HG03095 (cell line): ENCODE data around the gene SOX6.

Experiments used
- ATAC-seq: cut with Tn5 transposase; IDR thresholded peaks from one replicate; pipeline ENCODE4 v1.9.1; 2021; ENCODE audit warnings: moderate library complexity; ENCODE audit not compliant: unreplicated experiment

The SOX6 gene

GRCh38 chr11:15969701-15970329 is 386.5 kb downstream of the SOX6 start:
- peak; percentile 53 for ATAC-seq

GRCh38 chr11:15969281-15969680 is 387.1 kb downstream of the SOX6 start:
- ATAC-seq = peak; percentile 68

DNA sequence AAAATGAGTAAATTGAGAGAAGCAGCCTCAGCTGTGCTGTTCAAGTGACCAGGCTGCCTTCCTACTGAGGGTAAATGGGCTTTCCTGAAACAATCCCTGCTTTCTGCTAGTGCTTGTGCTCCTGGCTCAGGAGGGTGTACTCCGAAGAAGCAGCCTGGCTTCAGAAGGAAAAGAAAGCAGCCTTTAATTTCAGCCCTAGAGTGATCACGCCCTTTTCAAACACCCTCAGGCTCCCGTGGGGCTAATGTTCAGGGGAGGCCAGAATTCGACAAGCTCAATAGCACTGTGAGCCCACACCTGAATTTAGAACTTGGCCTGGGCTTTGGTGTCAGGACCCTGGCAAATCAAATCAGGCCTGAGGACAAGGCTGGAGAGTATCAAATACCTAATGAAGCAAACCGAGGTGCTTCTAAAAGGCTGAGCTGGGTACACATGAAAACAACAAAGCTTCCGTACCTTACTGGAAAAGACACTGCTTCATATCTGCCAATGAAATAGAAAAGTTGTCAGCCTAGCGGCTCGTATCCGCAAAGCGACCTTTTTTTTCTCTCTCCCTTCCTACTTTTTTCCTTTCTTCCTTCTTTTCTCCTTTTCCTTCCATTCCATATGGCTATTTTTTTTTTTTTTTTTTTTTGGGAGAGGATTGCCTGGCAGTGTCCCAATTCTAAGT is 387.8 kb downstream of the SOX6 start:
- no peak for ATAC-seq

- ATAC-seq = no peak
Measured at GRCh38 chr11:15967966-15968365, 388.4 kb downstream of the SOX6 start.

DNA sequence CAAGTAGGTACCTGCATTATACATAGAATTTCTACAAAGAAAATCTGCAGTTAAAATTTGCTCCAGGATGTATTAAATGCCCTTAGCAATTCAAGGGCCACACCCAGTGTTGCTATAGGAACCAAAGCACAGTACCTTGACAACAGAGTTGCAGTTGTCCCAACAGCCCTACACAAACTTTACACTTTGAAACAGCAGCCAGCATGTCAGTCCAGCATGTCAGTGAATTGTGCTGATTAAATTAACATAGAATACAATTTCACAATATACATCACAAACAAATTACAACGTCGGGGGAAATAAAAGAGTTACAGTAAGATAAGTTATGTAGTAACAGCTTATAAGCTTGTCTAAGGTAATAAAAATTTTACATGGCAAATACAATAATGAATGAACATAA is 389.2 kb downstream of the SOX6 start:
- ATAC-seq = no peak

GRCh38 chr11:15965562-15966250 is 390.6 kb downstream of the SOX6 start:
- no peak for ATAC-seq

DNA sequence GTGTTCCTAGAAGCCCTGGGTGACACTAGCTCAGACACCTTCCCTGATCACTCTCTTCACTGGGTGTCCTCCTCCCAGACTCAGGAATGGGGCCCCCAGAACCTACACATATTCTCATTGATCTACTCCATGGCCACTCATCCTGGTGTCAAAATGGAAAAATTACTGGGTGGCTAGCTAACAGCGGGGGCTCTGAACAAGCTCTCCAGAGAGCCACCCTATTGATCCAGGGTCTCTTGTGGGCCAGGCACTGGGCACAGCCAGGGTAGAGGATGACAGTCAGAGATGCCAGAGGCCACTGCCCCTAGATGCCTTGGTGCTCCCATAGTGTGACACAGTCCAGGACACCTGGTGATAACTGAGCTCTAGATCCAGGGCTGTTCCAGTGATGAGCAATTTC is 393.1 kb downstream of the SOX6 start:
- no peak for ATAC-seq

GRCh38 chr11:15958910-15959309 is 397.4 kb downstream of the SOX6 start:
- ATAC-seq = no peak

GRCh38 chr11:15957234-15957633 is 399.1 kb downstream of the SOX6 start:
- no peak for ATAC-seq

DNA sequence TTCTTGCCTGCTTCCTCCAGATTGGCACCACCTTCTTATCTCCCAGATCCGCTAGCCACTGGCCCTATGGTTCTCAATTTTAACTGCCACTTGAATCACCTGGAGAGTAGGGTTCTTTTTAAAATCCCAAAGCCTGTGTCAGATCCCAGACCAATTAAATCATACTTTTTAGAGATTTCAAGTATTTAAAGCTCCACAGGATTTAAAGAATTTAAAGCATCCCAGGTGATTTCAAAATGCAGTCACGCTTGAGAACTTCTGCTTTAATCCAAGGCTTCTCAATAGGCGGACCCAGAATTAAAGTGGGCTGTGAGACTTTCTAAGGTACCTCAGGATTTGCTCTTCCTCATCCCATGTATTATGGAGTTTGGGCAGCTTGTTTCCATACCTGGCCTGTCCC is 400.0 kb downstream of the SOX6 start:
- no peak for ATAC-seq

DNA sequence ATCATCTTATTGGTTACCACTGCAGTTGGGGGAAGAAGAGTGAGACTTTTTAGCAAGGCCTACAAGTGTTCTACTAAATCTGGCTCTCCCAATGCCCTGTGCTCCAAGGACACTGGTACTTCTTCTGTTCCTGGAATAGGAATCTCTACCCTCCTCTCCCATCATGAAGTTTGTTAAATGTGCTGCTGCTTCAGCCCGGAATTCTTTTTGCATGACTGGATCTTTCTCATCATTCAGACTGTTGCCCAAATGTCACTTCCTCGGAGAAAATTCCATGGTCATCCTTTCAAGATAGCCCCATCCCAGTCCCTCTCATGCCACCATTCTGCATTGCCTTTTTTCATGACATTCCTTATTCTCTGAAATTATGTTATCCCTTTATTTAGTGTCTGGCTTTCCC is 400.8 kb downstream of the SOX6 start:
- ATAC-seq = no peak

DNA sequence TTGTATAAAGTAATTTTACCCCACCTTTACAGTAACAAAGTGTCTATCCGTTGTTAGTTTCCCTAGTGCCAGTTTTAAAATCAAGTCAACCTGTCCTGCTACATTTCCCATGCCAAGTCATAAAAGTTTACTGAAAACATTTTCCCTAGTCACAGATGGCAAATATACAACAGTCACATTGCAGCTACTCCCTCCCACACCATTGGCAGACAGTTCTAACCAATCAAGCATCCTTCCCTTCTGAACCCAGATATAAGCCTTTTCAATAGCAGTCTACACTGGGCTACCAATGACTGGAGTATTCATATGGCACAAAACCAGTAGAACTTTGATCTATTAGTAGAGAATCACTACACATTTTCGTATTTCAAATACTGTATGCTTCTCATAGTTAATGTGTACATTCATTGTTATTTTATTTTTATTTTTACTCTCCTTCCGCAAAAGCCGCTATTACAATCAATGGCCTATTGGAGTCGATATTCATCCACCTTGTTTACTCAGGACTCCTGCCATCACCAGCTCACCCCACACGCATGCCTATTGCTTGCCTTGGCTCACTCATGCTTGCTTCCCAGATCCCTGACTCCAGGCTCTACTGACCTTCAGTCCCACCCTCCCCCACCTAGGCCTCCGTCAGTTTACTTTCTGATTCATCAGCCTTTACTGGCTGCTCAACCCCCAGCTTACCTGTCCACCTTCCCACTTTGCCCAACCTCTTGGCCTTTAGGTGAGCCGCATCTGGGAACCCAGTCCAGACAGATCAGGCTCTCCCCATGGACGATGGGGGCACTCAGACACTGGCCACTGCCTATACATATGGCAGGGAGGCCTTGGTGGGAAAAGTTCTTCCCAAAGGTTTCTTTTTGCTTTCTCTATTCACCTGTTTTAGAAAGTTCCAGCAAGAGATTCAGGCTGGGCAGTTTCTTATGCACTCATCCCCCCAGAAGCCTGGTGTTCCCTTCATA is 408.4 kb downstream of the SOX6 start:
- ATAC-seq = no peak

GRCh38 chr11:15945726-15946125 is 410.6 kb downstream of the SOX6 start:
- ATAC-seq = no peak

GRCh38 chr11:15944460-15944859 is 411.9 kb downstream of the SOX6 start:
- no peak for ATAC-seq

- ATAC-seq = no peak
Measured at GRCh38 chr11:15943418-15944197, 412.7 kb downstream of the SOX6 start.

GRCh38 chr11:15942936-15943335 is 413.4 kb downstream of the SOX6 start:
- ATAC-seq = no peak

DNA sequence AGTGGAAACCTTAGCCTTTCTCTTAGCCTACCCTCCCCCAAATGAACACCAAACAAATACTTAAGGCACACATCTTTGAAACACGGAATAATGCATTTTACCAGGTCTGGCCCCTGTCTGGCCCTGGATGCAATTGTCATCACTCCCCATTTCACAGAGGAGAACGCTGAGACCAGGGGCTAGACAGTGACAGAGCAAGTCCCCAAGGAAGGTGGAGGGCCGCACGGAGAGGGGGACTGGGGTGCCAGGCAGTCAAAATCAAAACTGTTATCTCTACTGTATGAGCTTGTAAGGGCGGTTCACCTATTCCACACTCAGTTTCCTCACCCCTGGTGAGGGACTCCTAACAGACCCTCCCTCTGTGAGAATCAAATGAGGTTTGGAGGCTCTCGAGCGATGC is 414.2 kb downstream of the SOX6 start:
- no peak for ATAC-seq

DNA sequence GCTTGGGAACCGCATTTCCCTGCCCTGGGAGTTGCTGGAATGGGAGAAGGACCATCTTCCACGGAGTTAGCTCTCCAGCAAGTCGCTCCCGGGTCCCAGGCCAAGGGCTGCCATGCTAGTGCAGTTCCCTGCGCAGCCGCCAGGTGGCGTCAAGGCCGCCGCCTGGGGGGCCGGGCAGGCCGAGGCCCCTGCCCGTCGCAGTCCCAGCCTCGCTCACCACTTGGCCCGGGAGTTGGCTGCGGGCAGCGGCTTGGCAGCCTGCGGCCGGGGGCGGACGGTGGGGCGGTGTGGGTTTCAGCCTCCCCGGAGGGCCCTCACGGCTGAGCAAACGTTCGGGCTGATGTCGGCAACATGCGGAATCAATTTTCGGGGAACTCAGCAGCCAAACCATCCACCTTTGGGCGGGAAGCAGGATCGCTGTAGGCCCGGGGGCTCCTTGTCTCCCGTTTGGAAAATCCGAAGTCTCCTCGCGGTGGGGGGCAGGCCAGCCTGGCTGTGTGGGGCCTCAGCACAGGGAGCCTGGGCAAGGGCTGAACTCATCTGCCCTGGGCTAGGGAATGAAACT is 415.1 kb downstream of the SOX6 start:
- ATAC-seq = no peak

GRCh38 chr11:15940462-15941205 is 415.7 kb downstream of the SOX6 start:
- ATAC-seq = no peak
